HG03175 (cell line): ENCODE data around the gene FOXK2.
A peak's percentile ranks its signal among the peaks of the same experiment; 100 is the strongest.

Experiments
- ATAC-seq: cut with Tn5 transposase; IDR thresholded peaks from one replicate; pipeline ENCODE4 v1.9.1; 2021; ENCODE audit warnings: mild to moderate bottlenecking, moderate library complexity; ENCODE audit not compliant: unreplicated experiment

The FOXK2 gene

DNA sequence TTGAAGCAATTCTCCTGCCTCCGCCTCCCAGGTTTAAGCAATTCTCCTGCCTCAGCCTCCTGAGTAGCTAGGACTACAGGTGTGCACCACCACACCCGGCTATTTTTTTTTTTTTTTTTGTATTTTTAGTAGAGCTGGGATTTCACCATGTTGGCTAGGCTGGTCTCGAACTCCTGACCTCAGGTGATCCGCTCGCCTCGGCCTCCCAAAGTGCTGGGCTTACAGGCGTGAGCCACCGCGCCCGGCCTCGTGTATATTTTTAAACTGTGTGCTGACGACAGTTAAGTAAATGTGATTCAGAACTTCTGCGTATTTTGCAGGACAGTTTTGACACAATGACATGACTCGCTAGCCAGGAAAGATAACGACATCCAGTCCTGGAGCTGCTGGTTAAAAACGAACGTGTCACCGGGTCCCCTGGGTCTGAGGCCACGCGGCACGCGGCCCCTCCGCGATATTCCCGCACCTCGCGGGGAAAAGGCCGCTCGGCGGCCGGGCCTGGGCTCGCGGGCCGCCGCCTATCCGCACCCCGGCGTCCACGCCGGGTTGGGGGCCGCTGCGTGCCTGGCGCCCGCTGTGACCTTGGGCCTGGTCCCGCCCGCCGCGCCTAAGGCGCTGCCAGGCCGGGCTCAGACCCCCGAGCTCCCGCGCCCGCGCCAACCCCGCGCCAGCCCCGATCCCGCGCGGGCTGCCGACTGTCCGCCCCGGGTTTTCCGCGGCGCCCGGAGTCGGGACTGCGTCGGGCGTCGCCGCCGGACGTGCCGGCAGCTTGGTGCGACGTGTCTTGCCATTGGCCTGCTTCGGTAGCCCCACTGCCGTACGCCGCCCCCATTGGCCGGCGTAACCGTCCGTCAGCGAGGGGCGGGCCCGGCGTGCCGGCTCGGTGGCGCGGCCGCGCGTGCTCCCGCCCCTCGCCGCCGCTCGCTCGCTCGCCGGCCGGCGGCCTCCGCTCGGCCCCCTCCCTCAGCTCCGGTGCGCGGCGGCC, at the start of gene FOXK2:
Gene FOXK2, plus strand, starts transcription at position 907 of the 985 bp plus-strand sequence. CDS start 157 bp downstream, outside the sequence.
- ATAC-seq, result peak; percentile 94

DNA sequence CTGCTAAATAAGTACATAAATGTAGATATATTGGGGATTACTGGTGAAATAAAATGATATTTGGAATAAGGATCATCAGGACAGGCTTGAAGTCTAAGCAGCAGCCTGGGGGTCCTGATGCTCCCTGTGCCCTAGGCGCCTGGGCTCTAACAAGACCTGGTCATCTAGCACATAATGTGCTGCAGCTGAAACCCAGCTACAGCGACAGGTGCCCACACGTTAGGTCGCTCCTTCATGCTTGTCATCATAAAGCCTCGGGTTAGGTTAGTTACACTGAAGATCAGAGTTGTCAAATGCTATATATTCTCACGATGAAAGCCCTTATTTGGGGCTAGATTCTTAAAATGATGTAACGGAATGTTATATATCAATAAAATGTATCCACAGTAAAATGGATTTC, 49.5 kb upstream of the FOXK2 start:
- ATAC-seq, result no peak

DNA sequence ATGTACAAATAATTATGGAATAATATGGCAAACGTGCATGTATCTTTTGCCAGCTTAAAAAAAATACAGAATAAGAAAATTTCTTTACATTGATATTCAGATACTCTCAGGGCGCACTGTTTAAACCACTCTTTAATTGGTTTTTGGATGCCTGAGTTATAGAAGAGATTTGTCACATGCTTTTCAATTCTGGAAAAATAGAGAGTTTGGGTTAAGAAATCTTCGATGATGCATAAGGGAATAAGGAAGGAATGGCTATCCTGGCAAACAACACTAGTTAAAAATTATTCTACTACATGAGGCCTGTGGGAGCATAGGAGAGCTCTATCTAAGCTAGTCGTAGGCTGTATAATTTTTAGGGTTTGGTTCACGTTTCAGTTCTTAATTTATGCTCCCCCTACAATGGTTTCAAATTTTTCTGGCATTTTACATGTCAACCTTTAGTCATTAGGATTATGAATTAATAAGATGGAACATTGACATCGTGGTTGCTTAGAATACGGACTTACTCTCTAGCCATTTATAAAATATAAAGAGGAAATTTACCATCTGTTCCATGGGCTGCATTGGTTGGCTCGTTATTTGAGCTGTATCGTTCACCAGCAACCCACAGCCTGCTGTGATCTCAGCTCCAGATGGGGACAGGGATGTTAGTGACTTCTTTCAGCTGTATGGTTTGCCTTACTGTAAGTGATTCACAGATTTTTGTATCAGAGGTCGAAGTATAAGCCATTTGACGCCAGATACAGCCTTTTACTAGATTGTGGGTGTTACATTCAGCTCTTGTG, 45.1 kb upstream of the FOXK2 start:
- ATAC-seq, result no peak

DNA sequence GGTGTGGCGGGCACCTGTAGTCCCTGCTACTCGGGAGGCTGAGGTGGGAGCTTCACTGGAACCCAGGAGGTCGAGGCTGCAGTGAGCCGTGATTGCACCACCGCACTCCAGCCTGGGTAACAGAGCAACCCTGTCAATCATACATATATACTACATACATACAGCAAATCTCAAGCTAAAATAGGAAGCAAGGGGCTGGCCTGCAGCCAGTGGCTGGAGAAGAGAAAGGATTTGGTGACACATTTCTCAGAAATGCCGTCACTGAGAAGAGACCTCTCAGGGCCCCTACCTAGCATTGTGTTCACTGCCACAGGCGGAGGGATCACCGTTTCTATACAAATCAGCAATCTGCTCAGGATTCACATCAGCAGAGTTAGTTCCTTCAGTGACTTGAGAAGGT, 44.1 kb upstream of the FOXK2 start:
- no peak for ATAC-seq

DNA sequence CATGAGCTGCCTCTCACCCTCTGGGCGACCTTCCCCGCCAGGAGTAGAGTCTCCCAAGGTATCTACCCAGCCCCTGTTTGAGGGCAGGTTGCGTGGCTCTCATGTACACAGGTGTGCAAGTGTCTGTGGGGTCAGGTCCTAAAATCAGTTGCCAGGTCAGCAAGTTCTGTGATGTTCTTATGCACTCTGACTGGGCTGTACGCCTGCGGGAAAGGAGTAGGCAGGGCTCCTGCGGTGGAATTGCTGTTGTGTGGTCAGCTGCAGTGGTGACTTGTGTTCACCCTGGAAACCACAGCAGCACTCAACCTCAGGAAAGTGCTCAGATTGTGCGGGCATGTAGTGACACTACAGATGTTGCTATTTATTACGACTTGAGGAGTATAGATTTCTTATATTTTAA, 41.6 kb upstream of the FOXK2 start:
- no peak for ATAC-seq

DNA sequence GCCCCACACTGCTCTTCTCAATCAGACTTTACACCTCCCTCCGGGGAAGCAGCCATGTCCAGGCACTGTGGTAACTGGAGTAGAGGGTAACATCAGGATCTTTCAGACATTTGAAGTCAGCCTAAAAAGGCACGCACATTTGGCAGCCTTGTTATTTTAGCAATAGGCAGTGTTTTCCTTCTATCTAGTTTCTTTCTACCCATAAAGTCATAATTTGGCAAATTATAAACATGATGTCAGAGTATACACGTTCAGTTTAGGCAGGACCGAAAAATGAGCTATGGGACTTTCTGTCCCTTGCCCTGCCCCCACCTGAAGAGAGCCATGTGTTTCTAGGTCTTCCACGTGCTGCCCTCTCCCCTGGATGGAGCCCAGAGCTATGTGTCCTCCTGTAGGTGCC, 39.9 kb upstream of the FOXK2 start:
- ATAC-seq, result no peak

DNA sequence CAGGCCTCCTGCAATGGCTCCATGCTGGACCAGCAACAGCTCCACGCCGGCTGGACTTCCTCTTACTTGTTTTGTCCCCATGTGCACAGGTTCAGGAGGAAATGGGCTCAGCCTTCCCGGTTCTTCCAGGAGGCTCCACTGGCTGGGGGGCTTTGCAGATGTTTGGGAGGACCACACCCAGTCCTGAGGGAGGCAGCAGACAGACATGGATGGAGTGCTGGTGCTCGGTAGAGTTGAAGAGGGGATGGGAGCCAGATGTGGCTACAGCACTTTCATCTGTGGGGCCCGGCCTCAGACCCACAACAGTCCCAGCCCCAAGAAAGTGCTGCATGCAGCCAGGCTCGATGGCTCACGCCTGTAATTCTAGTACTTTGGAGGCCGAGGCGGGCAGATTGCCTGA, 39.2 kb upstream of the FOXK2 start:
- ATAC-seq, result no peak

DNA sequence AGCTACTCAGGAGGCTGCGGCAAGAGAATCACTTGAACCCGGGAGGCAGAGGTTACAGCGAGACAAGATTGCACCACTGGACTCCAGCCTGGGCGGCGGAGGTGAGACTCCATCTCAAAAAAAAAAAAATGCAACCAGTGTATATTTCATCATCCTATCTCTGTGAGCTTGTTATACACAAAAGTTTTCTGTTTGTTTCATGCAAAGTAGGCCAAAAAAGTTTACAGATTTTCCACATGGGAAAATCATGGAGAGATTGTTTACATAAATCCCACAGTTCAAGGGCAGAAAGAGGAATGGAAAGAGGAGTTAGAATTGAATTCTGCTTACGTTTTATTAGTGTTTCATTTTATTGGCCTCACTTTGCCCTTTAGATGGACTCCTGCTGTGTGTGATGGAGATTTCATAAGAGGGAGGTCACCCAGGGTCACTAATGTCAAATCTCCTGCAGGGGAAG, 36.3 kb upstream of the FOXK2 start:
- no peak for ATAC-seq

DNA sequence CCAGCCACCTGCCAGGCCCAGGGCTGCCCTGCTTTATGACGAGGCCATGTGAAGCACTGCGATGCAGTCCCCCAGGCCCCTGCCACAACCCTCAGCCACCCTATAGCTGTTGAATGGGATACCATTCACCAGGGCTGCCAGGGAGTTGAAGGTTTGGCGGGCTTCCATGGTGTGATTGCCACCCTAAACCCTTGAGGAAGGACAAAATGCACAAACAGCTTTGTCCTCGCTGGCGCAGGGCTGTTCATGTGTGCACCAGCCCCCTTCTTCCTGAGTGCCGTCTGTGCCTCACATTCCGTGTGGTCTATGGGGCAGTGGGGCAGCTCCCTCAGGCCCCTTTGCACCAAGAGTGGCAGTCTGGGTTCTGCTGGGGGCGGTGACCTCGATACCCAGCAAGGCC, 35.7 kb upstream of the FOXK2 start:
- ATAC-seq, result no peak

DNA sequence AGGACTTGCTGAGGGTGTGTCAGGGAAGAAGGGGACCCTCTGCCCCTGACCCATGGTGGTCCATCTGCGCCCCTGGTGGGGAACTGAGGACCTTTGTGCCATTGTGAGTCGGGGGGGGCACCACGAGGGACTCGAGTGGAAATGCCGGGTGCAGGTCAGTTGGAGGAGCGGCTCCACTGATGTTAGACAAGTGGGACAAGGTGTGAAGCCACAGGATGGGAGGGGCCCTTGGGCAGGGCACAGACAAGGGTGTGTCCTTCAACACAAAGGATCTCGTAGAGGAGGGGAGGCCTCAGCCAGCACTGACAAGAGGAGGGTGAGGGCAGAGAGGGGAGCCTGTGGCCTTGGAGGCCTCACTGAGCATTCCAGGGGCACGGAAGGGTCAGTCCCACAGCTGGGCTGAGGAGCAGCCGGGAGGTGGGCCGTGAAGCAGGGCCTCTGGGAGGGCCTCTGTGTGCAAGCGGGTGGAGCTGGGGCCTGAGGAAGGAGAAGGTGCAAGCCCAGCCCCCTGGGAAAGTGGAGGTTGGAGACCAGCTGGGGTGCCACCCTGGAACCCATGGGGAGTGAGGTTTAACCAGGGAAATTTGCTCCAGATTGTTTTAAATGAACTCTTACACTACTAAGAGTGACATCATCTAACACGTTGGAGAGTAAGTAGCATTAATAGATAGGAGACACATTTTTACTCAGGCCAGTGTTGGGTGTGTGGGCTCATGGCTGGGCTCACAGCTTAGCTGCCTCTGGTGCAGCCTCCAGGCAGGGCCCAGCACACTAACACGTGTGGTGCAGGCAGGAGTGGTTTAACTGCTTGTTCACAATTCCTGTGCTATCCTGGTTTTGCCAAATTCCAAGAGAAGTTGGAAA, 33.1 kb upstream of the FOXK2 start:
- ATAC-seq, result no peak

DNA sequence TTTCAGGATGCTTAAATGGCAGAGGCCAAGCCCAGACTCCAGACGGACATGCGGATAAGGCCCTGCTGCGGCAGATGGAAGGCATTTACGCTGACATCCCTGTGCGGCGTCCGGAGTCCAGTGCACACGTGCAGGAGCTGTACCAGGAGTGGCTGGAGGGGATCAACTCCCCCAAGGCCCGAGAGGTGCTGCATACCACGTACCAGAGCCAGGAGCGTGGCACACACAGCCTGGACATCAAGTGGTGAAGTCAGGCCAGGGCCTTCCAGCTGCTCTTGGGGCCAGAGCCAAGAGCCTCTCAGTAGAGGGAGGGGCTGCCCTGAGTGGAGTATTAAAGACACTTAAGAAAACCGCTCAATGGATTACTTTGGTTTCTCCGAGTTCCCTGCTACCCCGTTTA, 31.6 kb upstream of the FOXK2 start:
- no peak for ATAC-seq

DNA sequence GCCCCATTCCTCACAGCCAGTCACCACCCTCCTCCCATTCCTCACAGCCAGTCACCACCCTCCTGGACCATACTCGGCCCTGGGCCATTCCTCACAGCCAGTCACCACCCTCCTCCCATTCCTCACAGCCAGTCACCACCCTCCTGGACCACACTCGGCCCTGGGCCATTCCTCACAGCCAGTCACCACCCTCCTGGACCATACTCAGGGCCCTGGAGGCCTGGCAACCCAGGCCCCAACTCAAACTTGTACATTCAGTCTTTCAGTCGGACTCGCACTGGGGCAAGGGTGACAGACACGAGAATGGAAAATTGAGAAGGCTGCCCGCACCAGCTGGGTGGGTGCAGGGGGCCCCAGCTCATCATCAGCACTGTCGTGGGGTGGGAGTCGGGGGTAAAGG, 30.4 kb upstream of the FOXK2 start:
- no peak for ATAC-seq

DNA sequence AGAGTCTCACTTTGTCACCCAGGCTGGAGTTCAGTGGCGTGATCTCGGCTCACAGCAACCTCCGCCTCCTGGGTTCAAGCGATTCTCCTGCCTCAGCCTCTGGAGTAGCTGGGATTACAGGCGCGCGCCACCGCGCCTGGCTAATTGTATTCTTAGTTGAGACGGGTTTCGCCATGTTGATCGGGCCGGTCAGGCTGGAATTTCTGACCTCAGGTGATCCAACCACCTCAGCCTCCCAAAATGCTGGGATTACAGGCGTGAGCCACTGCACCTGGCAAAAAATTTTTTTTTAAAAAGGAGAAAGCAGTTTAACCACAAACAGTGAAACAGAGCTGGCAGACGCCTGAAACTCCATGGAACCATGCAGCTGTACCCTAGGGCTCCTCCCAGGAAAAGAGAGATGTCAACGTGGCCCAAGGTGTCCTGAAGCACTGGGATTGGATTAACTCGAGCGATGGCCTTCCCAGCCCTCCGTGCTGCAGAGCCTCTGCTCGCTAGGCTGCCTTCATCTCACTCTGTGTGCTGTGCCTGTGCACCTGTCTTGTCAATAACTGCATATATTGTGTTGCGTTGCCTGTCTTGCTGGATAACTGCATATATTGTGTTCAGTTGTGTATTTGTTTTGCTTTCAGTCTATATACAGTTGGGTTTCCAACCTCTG, 29.6 kb upstream of the FOXK2 start:
- ATAC-seq, result no peak

DNA sequence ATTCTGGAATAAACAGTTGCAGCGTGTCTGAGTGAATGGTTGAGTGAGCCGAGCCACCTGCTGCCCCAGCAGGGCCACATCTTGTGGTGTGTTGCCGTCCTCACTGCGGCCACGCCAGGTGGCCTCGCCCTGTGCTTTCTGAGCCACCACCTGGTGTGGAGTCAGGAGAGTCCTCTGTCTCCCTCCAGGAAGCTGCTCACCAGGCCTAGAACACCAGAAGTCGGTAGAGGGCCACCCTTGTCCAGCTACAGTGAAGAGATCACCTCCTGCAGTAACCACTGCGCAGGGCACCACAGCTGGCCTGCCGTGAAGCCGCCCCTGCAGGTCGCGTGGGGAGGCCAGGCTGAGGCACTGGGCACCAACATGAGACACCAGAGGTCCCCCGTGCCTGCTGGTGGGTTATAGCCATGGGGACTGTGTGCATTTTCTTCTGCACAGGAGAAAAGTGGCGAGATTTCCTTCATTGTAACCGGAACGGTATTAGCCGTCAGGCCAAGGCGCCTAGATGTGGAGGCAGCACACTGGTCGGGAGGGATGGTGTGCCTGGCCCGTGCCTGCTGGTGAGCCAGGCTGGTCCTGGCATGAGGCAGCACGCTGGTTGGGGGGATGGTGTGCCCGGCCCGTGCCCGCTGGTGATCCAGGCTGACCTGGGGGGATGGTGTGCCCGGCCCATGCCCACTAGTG, 28.9 kb upstream of the FOXK2 start:
- no peak for ATAC-seq

DNA sequence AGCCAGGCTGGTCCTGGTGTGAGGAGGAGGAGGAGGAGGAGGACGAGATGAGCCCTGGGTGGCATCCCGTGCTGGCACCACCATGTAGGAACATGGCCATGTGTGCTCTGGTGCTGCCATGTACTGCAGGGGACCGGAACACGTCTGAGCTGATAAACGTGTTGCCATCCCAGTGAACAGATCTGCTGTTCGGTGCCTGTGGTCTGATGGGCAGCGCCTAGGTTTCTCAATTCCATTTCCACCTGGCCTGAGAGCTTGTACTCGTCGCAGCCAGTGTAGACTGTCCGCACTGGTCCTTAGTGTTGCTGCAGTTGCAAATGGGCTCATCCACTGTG, 28.4 kb upstream of the FOXK2 start:
- no peak for ATAC-seq

DNA sequence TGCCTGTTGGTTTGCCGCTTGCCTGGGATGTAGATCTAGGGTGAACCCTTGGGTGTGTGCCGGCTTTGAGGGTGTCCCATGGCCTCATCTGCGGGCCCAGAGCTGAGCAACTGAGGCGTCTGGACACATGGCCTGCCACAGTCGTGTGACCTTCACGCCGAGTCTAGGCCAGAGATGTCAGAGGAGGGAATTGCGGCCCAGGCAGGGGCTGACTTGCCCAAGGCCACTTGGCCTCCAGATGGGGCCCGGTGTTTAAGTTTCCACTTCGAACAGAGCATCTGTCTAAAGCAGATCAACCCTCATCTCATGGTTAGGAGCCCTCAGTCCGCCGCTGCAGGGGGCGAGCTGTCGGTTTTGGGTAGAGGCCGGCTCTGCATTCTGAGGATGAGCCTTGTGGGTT, 28.0 kb upstream of the FOXK2 start:
- ATAC-seq, result no peak

DNA sequence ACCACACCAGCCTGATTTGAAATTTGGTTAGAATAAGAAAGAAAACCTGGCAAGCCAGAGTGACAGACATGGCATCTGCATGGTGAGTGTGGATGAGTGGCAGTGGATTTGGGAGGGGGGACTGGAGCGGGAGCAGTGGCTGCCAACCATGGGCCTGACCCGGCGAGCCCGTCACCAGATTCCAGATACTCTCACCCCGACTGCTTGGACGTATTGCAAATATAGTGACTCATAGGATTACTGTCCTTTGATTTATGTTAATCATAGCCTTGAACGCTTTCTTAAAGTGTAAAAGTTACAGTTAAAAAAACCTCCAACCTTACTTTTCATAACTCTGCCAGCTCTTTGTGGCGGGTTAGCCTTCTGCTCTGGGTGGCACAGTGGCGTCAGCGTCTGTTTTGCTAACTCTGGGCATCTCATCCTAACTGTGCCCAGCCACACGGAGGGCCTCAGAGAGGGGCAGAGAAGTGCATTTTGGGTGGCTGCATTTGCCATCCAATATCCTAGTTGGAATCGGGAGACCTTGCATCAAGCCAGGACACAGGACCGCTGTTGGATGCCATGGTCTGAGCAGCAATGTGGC, 26.8 kb upstream of the FOXK2 start:
- no peak for ATAC-seq

DNA sequence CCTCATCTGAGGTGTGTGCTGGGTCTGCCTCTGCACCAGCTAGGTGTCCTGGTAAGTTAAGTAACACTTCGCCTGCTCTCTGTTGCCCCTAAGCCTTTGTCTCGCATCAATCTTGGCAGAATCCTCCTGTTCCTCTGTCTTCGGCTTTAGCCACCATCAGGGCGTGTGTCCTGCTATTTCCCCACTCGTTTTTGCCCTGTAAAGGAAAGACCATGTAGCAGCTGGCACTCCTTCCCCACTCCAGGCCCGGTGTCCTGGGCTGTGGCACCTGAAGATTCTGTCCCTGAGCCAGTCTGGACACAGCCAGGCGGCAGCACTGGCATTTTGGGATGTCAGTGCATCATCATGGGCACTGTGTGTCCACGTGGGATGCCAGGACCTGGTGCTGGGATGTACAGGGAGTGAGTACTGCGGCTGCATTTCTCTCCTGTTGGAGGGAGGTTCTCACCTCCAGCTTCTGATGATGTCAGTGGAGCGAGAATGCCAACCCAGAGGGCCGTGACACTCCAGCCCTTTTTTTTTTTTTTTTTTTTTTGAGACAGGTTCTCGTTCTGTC, 26.2 kb upstream of the FOXK2 start:
- ATAC-seq, result no peak
